ENCODE data around the gene ZC3H18.

The ZC3H18 gene

GRCh38 chr16:88540346-88540977 lies 29.7 kb upstream of the ZC3H18 start:
- TF ChIP-seq, protein P1, sequence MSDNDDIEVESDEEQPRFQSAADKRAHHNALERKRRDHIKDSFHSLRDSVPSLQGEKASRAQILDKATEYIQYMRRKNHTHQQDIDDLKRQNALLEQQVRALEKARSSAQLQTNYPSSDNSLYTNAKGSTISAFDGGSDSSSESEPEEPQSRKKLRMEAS (IDR thresholded peaks at IDR 0.05): peak; percentile 51; the same call in 1 of the 2 replicates
- TF ChIP-seq EGR1 (IDR thresholded peaks at IDR 0.05) (peak; percentile 72), FOXM1 (IDR thresholded peaks at IDR 0.05; ENCODE audit: borderline replicate concordance, low read depth) (no peak), NFIC (IDR thresholded peaks at IDR 0.05) (no peak)
- TF ChIP-seq, protein P2, sequence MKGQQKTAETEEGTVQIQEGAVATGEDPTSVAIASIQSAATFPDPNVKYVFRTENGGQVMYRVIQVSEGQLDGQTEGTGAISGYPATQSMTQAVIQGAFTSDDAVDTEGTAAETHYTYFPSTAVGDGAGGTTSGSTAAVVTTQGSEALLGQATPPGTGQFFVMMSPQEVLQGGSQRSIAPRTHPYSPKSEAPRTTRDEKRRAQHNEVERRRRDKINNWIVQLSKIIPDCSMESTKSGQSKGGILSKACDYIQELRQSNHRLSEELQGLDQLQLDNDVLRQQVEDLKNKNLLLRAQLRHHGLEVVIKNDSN (IDR thresholded peaks at IDR 0.05): peak; percentile 45; the same call in 1 of the 2 replicates

GRCh38 chr16:88541831-88542616 lies 28.2 kb upstream of the ZC3H18 start:
- TF ChIP-seq ZBTB7A (IDR thresholded peaks at IDR 0.05; ENCODE audit: low read depth) (no peak), NFIC (IDR thresholded peaks at IDR 0.05) (no peak), TAF1 (IDR thresholded peaks at IDR 0.05; ENCODE audit: low read depth) (no peak), CEBPB (IDR thresholded peaks at IDR 0.05) (no peak), YY1 (IDR thresholded peaks at IDR 0.05; ENCODE audit: low read depth) (no peak), TEAD4 (IDR thresholded peaks at IDR 0.05) (no peak), REST (IDR thresholded peaks at IDR 0.05; ENCODE audit: low read depth) (no peak), TCF12 (IDR thresholded peaks at IDR 0.05; ENCODE audit: low read depth) (no peak)

DNA sequence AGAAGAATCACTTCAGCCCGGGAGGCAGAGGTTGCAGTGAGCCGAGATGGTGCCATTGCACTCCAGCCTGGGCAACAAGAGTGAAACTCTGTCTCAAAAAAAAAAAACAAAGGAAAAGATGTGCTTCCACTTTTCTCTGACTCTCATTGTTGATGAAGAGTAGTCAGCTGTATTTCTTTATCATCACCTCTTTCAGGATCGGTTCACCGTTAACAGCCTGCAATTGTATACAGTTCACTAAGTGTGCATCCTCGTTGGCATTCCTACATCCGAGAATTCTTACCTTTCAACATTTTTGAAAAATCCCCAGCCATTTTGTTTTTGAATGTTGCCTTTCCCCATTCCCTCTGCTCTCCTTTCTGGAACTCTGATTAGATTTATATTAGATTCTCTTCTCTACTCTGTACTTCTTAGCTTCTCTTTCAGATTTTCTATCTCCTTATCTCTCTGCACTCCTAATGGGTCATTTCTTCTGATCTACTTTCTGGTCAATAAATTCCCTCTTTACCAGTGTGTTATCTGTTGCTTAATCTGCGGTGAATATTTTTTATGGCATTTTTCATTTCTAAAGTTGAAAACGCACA lies 26.9 kb upstream of the ZC3H18 start:
- TF ChIP-seq CREB1 (IDR thresholded peaks at IDR 0.05; ENCODE audit: low read depth) (no peak), FOXM1 (IDR thresholded peaks at IDR 0.05; ENCODE audit: borderline replicate concordance, low read depth) (no peak), CEBPB (IDR thresholded peaks at IDR 0.05) (no peak), TAF1 (IDR thresholded peaks at IDR 0.05; ENCODE audit: low read depth) (no peak), EP300 (IDR thresholded peaks at IDR 0.05; ENCODE audit: borderline replicate concordance) (no peak), RAD21 (IDR thresholded peaks at IDR 0.05; ENCODE audit: low read depth) (no peak), REST (IDR thresholded peaks at IDR 0.05; ENCODE audit: low read depth) (no peak), ZBTB7A (IDR thresholded peaks at IDR 0.05; ENCODE audit: low read depth) (no peak), YY1 (IDR thresholded peaks at IDR 0.05; ENCODE audit: low read depth) (no peak), TCF12 (IDR thresholded peaks at IDR 0.05; ENCODE audit: low read depth) (no peak)
- TF ChIP-seq, protein P2 (IDR thresholded peaks at IDR 0.05): no peak
- TF ChIP-seq, protein P1 (IDR thresholded peaks at IDR 0.05): no peak

- TF ChIP-seq TEAD4 (IDR thresholded peaks at IDR 0.05): no peak
- TF ChIP-seq, protein P2 (IDR thresholded peaks at IDR 0.05): no peak
- TF ChIP-seq YY1 (IDR thresholded peaks at IDR 0.05; ENCODE audit: low read depth): no peak
- TF ChIP-seq EGR1 (IDR thresholded peaks at IDR 0.05): no peak
- TF ChIP-seq CREB1 (IDR thresholded peaks at IDR 0.05; ENCODE audit: low read depth): no peak
- TF ChIP-seq, protein P1 (IDR thresholded peaks at IDR 0.05): no peak
Observed at GRCh38 chr16:88545781-88546180, 24.4 kb upstream of the ZC3H18 start.
